Fibroblast of the aortic adventitia (primary cell): ENCODE measurements around the gene GSTP1. TPM values are rescaled to one million over a fixed set of nuclear protein-coding genes. Genes with fewer than 3 reads are reported as not detected.

Source experiments
- DNase-seq: peaks from one replicate; pipeline ENCODE4 v3.0.0-alpha.2; 2010; ENCODE audit warnings: low read depth
- H3K4me3 ChIP-seq: 2 replicates; pipeline ENCODE4 v1.5.1; 2011; ENCODE audit warnings: low read depth, mild to moderate bottlenecking, control low read depth, low read length, moderate library complexity
- CTCF ChIP-seq: IDR thresholded peaks from 2 replicates; pipeline ENCODE4 v1.5.1; 2011; ENCODE audit warnings: mild to moderate bottlenecking, low read length, control low read depth, inconsistent platforms; ENCODE audit not compliant: insufficient read depth
- total RNA-seq: library from RNA; depleted of rRNA; stranded (reverse); fragments of >200 nt; gene quantifications from 2 replicates; pipeline ENCODE4 v1.2.3, GENCODE V29; 2012; ENCODE audit warnings: low replicate concordance

GSTP1 gene
- total RNA-seq, 1 donor, result 538 TPM

- H3K4me3 ChIP-seq, result no peak overlapping the region
- TF ChIP-seq CTCF, result no peak
- DNase-seq, result no peak
Measured at GRCh38 chr11:67626970-67627369, 43.4 kb downstream of the GSTP1 start.

- no peak overlapping the region for H3K4me3 ChIP-seq
- DNase-seq, result no peak
- no peak for TF ChIP-seq CTCF
Measured at GRCh38 chr11:67627441-67627811, 43.8 kb downstream of the GSTP1 start.

GRCh38 chr11:67627812-67628624, 44.4 kb downstream of the GSTP1 start:
- TF ChIP-seq CTCF, result no peak
- H3K4me3 ChIP-seq, result no peak overlapping the region
- no peak for DNase-seq

GRCh38 chr11:67628710-67629385, 45.2 kb downstream of the GSTP1 start:
- no peak for DNase-seq
- H3K4me3 ChIP-seq, result peak overlapping the region; percentile 67
- no peak for TF ChIP-seq CTCF

- TF ChIP-seq CTCF, result peak; percentile 82
- peak; percentile 74 for DNase-seq
Measured at GRCh38 chr11:67629386-67630227, 46.0 kb downstream of the GSTP1 start, which contains the start of gene NUDT8. Gene NUDT8 (minus strand): TSS chr11:67629937. CDS start chr11:67629911, 26 bp downstream.

GRCh38 chr11:67630228-67630942, 46.8 kb downstream of the GSTP1 start:
- peak overlapping the region; percentile 75 for H3K4me3 ChIP-seq
- TF ChIP-seq CTCF, result peak; percentile 75
- peak; percentile 95 for DNase-seq

More at GRCh38 chr11:67629386-67630227, 46.0 kb downstream of the GSTP1 start, which contains the start of gene NUDT8:
- H3K4me3 ChIP-seq, result peak within 1 kb of the TSS; percentile 75
